Measurements from ENCODE around the gene SKIDA1.

SKIDA1 gene

GRCh38 chr10:21533467-21534279, 8.2 kb upstream of the SKIDA1 start, which contains the start of gene MLLT10:
MLLT10 (plus strand) TSS chr10:21534232; CDS start chr10:21534645, 413 bp downstream.
- Histone ChIP-seq H3K27me3 (no peaks in the 10 kb centered on the region), H3K9me3 (no peaks in the 10 kb centered on the region), H3K4me3 (ENCODE audit: low read depth, low read length) (peak within 1 kb of the TSS; percentile 79), H3K36me3 (peaks cover 14% of the 10 kb centered on the region), H3K4me1 (no peaks in the 10 kb centered on the region)
- TF ChIP-seq, protein P1, sequence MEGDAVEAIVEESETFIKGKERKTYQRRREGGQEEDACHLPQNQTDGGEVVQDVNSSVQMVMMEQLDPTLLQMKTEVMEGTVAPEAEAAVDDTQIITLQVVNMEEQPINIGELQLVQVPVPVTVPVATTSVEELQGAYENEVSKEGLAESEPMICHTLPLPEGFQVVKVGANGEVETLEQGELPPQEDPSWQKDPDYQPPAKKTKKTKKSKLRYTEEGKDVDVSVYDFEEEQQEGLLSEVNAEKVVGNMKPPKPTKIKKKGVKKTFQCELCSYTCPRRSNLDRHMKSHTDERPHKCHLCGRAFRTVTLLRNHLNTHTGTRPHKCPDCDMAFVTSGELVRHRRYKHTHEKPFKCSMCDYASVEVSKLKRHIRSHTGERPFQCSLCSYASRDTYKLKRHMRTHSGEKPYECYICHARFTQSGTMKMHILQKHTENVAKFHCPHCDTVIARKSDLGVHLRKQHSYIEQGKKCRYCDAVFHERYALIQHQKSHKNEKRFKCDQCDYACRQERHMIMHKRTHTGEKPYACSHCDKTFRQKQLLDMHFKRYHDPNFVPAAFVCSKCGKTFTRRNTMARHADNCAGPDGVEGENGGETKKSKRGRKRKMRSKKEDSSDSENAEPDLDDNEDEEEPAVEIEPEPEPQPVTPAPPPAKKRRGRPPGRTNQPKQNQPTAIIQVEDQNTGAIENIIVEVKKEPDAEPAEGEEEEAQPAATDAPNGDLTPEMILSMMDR (IDR thresholded peaks at IDR 0.05; ENCODE audit: low read depth, low read length), result no peak
- DNase-seq, result peak; percentile 97

DNA sequence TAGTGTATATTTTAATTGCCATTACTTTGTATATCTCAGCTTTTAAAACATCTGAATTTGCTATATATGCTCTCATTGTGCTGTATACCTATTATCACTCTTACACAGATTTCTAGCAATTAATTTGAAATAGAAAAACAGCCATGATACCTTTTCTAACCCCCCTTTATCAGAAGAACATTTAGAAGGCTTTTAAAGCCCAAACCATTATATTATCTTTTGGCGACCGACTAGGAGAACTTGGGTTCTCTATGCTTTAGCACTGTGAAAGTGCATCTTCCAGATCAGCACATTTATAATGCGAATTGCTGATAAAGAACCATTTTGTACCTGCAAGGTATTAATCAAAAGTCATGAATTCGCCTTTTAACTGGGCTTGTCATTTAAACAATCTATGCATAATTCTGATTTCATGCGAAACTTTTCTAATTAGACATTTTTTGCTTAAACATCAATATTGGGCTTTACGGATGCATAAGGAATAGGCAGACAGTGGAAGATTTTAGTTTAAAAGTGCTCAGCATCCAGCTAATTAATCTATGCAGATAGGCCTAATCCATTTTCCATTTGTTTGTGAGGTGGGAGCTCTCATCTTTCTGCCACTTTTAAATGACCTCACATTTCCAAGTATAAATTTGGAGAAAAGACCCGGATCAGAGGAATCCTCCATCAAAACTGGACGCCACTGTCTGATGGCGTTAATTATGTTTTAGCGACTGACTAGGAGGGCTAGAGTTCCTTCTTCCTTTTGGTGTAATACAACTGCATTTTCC, 7.4 kb upstream of the SKIDA1 start:
- TF ChIP-seq, protein P1 (IDR thresholded peaks at IDR 0.05; ENCODE audit: low read depth, low read length), result no peak
- Histone ChIP-seq H3K27me3 (no peaks in the 10 kb centered on the region), H3K4me3 (ENCODE audit: low read depth, low read length) (peak overlapping the region; percentile 79), H3K9me3 (no peaks in the 10 kb centered on the region), H3K4me1 (no peaks in the 10 kb centered on the region), H3K36me3 (peaks cover 9% of the 10 kb centered on the region; the same call in 1 of the 2 replicates)
- no peak for DNase-seq

GRCh38 chr10:21531164-21531563, 5.7 kb upstream of the SKIDA1 start:
- H3K27me3 ChIP-seq, result no peaks in the 10 kb centered on the region
- H3K36me3 ChIP-seq, result no peaks in the 10 kb centered on the region
- H3K4me3 ChIP-seq (ENCODE audit: low read depth, low read length), result no peak overlapping the region
- no peaks in the 10 kb centered on the region for H3K9me3 ChIP-seq
- no peaks in the 10 kb centered on the region for H3K4me1 ChIP-seq
- TF ChIP-seq, protein P1 (IDR thresholded peaks at IDR 0.05; ENCODE audit: low read depth, low read length), result no peak
- DNase-seq, result no peak

DNA sequence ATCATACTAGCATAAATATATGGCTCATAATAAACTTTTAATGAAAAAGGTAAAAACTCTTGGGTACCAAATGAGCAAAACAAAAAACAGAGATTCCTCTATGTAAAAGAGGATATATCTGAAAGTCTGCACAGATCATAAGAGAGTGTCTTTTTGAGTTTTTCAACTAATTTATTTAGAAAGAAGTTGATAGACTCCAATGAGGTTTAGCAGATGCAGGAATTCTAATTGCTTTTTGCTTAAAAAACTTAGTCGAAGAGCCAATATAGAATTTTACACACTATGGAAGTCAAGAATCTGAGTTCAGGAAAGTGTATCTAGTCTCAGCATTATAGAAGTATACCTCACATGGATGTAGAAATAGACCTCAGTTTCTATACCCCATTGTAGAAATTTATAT, 5.2 kb upstream of the SKIDA1 start:
- Histone ChIP-seq H3K4me3 (ENCODE audit: low read depth, low read length) (no peak overlapping the region), H3K4me1 (no peaks in the 10 kb centered on the region), H3K9me3 (no peaks in the 10 kb centered on the region), H3K27me3 (no peaks in the 10 kb centered on the region), H3K36me3 (no peaks in the 10 kb centered on the region)
- TF ChIP-seq, protein P1 (IDR thresholded peaks at IDR 0.05; ENCODE audit: low read depth, low read length), result no peak
- no peak for DNase-seq

GRCh38 chr10:21530168-21530567, 4.7 kb upstream of the SKIDA1 start:
- H3K4me1 ChIP-seq, result no peaks in the 10 kb centered on the region
- TF ChIP-seq, protein P1 (IDR thresholded peaks at IDR 0.05; ENCODE audit: low read depth, low read length), result no peak

More at GRCh38 chr10:21530168-21530567, 4.7 kb upstream of the SKIDA1 start:
- H3K27me3 ChIP-seq, result no peaks in the 10 kb centered on the region
- no peak overlapping the region for H3K4me3 ChIP-seq (ENCODE audit: low read depth, low read length)
- no peaks in the 10 kb centered on the region for H3K36me3 ChIP-seq
- no peaks in the 10 kb centered on the region for H3K9me3 ChIP-seq
- DNase-seq, result no peak
